ENCODE measurements around the gene ZNF148.

Gene ZNF148

DNA sequence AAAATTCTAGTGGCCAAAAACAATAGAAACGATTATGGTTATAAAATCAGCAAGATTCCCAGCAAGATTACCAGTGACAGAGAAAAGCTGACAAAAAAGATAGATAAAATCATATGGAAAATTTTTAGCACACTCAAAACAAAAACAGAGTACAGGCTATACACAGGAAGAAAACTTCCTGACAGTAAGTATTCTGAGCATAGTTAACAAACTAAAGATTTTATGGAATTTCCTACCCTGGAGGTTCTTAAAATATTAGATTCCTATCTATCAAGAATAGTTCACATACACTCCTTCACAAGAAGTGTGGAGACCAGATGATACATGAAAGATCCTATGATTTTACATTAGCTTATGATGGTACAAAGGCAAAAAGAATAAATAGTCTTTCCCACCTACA lies 50.8 kb downstream of the ZNF148 start:
- DNase-seq = no peak

DNA sequence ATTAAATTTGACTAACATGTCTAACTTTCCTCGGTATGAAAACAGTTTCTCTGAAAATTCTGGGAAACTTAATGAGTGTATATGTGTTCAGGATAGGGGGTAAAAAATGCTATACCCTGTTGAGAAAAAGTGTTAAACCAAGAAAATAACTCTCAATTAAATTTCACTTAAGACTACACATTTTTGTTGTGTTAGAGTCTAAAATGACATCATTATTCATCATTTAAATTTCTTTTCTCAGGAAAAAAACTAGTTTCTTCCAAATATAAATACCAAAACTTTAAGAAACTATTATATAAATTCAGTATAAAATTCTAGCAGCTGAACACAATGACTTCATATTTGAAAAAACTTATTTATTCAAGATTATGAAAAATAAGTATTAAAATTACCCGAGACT lies 52.2 kb downstream of the ZNF148 start:
- DNase-seq = no peak

DNA sequence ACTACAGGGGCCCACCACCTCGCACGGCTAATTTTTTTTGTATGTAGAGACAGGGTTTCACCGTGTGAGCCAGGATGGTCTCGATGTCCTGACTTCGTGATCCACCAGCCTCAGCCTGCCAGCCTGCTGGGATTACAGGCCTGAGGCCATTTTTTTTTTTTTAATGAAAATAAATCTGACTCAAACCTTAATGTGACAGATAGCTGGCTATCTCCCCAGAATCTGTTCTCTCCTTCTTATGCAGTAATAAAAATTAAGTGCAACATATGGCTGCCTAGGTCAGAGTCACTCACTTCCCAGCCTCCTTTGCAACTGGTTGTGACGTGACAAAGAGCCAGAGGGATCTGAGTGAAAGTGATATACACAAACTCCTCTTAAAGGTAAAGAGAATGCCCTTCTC lies 53.0 kb downstream of the ZNF148 start:
- no peak for DNase-seq

DNA sequence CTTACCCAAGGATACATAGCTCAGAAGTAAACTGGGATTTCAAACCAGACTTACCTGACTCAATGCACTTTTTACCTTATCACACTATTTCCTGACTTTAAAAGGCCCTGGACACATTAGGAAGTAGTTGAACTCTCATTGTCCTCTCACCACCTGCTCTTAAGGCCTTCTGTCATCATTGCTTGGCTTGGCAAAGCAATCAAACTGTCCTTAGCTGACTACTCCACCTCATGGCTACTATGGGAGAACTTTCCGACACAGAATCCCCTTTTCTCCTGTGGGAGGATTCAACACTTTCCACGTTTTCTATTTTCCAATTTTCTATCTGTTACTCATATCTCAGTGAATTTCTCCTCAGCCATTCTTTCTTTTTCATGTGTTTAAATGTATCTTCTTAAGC lies 55.4 kb downstream of the ZNF148 start:
- no peak for DNase-seq

DNA sequence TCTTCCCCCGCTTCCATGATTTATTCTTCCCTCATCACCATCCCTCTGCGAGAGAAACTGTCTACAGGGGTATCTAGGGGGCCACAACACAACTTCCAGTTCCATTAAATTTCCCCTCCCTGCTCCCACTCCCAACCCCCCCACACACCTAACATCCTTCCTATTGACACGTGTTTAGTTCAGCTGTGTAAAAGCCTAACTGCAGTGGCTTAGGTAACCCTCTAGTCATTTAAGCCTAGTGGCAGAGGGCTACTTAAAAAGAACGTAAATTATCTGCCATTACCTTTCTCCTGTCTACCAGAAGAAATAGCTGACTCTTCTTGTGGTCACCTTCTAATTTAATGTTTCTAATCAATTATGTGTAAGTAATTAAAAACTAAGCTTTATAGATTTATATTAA lies 56.3 kb downstream of the ZNF148 start:
- no peak for DNase-seq

DNA sequence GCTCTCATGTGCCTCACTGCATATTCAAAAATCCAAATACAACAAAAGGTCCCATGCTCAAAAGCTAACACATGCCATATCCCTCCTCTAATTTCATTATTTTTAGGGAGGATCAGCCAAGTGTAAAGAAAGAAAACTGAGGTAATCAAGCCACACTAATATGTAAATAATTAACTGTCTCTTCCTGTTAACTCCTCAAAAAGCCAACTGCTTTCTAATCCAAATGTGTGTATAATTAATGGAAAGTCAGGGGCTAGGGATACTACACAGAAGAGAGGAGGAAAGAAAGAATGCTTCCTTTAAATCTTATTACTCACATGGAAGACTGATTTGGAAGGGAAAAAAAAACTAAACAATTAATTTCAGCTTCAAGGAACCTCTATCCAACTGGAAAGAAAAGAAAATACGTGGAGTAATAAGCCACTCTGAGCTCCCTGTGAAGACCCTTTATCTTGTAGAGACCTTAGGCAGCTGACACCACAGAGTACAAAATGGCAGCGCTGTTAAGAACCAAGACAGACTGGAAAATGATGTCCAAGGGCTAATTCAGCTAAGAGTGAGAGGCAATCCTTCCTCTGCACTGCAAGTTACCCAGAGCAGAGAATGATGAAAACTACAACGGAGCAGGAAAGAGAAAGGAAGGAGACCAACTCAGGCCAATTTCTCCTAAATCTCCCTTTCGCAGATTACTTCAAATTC lies 56.8 kb downstream of the ZNF148 start:
- DNase-seq = no peak

DNA sequence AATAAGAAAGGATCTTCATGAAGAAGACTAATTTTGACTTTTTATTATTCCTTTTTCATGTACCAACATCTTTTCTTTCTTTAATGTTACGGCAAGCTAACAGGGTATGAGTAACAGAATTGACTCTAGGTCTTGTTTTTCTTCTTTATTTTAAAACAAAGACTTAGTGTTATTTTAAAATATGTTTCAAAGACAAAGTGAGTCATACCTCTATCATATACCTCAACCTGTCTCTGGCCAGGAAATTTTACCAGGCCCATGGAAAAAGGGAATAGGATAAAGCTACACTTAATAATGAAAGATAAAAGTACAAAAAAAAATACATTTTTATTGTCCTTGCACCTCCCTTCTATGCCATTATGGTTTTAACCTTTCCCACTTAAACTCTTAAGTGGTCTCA lies 57.4 kb downstream of the ZNF148 start:
- no peak for DNase-seq

DNA sequence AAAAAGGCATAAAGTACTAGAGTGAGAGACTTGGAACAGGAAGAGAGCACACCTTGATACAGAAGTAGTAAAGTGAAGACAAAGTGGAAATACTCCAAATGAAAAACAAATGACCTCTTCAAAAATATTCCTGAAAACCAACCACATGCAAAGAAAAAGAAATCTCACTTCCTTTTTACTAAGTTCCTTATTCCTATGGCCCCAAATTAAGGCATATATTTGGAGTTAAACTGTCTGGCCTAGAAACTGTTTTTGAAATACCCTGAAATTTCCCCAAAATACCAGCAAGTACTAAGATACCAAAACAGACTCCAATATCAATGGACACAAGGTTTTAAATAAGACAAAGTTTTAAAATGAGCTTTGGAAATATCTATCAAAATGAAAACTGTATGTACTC lies 58.2 kb downstream of the ZNF148 start:
- DNase-seq = no peak

DNA sequence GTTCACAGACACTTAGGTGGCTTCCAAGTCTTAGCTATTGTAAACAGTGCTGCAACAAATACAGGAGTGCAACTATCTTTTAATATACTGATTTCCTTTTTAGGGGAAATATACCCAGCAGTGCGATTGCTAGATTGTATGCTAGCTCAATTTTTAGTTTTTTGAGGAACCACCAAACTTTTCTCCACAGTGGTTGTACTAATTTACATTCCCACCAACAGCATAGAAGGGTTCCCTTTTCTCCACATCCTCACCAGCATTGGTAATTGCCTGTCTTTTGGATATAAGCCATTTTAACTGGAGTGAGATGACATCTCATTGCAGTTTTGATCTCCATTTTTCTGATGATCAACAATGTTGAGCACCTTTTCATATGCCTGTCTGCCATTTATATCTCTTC lies 58.9 kb downstream of the ZNF148 start:
- DNase-seq = no peak

DNA sequence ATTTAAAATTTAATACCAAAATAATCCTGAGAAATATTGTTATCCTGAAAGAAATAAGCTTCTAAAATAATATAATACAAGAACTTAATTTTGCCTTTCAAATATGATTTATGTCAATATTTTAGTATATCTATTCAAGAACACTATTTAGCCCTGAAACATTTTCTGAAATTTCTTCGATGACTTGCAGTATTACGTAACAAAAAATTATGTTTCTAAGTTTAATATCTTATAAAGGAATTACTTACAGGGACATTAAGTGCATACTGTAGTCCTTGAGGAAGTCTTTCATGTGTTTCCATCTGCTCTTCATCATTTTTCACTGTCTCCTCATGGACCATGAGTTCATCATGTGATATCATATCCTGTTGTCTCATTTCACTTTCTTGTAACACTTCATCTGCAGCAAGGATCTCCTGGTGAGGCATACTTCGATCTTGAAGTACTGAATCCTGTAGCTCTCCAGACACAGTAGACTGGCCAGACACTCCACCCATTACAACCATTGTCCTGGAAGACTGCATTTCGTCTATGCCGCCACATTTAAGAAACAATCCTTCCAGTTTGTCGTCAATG lies 62.0 kb downstream of the ZNF148 start:
- no peak for DNase-seq

DNA sequence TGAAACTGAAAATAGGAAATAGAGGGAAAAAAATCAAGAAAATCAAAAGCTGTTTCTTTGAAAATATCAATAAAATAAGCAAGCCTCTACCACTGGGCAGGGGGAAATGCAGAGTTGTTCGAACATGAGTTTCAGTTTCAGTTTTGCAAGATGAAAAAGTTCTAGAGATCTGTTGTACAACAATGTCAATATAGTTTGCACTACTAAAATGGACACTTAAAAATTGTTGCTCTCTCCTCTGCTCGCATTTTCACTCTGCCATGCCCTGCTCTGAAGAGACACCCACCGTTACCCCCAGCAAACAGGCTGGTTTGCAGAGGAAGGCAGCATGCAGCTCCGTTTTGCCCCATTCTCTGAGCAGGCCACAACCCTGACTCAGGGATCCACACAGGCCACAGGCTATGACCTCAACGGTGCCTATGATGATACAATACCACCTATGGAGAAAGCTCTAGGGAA lies 64.5 kb downstream of the ZNF148 start:
- DNase-seq = peak; percentile 27

DNA sequence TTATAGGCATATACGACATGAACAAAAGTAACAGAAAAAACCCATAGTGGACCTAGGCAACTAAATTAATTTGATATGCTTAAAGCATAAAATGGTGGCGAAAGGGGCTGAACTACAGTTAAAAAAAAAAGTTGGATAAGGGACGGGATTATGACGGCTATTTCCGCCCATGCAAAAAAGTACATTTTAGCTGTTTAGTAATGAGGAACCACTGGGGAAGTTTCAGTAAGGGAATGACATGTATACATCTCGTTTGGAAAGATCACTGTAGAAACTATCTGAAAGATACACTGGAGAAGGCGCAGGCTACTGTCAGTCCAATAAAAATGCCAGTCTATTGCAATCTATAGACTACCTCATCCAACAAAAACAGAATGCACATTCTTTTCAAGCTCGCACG lies 65.6 kb downstream of the ZNF148 start:
- DNase-seq = no peak

DNA sequence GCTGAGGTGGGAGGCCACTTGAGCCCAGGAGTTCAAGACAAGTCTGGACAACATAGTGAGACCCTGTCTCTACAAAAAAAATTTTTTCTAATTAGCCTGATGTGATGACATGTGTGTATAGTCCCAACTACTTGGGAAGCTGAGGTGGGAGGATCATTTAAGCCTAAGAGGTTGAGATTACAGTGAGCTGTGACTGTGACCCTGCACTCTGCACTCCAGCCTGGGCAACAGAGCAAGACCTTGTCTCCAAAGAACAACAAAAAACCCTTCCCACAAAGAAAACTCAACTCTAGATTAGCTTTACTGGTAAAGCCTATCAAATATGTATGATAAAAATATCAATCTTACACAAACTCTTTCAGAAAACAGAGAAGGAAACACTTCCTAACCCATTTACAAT lies 68.5 kb downstream of the ZNF148 start:
- no peak for DNase-seq

DNA sequence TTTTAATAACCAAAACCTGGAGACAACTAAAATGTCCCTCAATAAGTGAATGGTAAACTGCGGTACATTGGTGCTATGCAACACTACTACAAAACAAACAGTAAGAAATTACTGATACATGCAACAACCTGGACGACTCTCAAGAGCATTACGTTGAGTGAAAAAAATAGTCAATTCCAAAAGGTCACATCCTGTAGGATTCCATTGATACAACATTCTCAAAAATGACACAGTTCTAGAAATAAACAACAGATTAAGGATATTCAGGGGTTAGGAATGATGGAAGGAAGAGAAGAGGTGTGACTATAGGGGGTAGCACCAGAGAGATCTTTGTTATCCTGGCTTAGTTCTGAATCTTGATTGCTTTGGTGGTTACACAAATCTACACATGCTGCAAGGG lies 72.2 kb downstream of the ZNF148 start:
- no peak for DNase-seq

DNA sequence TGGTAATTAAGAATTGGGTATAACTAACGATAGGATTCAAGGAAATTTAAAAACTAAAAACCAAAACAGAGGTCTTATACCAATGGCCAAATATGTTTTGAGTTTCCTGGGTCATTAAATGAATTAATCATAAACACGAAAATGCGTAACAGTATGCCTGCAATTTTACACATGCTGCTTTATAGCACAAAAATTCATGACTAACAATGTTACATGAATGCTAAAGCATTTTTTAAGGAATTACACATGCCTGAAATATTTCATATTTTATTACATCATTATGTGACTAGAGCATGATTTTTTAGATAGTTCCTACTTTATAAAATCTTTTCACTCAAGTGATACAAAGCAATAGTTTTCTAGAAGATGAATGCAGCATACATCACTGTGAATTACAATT lies 74.7 kb downstream of the ZNF148 start:
- DNase-seq = no peak

DNA sequence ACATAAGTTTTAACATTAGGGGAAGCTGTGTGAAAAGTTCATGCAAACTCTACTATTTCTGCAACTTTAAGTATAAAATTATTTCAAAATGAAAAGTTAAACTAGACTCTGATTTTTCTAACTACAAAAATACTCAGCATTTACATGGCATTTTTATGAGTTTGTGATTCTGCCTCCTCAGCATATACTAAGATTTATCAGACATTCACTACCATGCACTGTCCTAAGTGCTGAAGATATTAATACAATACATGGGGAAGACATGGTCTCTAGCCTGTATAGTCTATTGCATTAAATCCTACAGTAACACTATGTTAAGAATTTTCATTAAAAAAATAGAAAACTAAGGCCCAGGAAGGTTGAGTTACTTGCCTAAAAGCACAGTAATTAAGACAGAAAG lies 80.7 kb downstream of the ZNF148 start:
- no peak for DNase-seq

DNA sequence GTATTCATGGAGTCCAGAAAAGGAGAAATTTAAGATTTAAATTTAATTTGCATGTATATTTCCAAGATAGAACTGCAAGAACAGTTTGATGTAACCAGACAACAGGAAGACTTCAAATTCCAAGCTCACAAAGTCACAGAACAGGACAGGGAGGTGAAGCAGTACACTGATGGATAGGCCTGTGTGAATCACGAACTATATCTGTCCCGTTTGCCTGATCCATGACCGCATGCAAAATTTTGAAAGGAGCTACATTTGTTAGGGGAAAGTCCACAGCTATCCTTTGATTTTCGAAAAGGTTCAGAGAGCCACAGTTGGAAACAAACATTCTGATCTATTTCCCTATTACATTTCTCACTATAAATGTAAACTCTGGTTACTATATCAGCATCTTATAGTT lies 83.1 kb downstream of the ZNF148 start:
- no peak for DNase-seq

DNA sequence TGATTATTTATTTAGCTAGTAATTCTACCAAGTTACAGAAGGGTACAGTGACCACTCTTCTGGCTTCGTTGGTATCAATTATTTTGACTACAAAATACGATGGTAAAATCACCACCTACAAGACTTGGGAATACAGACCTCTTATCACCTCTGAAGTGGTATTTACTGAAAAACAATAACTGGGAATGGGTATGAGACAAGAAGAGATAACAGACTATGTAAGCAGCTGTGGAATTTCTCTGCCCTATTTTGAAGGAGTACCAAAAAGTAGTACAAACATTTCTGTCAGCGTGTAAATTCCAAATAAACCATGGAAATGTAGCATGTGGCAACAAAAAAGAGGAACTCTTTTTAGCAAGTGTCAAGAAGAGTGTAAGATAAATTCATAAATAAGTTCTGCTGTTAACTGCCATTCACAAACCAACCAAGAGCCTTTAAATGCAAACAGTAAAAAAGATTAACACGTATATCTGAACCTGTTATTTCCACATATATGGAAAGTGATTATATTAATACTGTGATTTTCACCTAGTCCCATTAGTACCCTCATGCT lies 85.6 kb downstream of the ZNF148 start:
- no peak for DNase-seq

DNA sequence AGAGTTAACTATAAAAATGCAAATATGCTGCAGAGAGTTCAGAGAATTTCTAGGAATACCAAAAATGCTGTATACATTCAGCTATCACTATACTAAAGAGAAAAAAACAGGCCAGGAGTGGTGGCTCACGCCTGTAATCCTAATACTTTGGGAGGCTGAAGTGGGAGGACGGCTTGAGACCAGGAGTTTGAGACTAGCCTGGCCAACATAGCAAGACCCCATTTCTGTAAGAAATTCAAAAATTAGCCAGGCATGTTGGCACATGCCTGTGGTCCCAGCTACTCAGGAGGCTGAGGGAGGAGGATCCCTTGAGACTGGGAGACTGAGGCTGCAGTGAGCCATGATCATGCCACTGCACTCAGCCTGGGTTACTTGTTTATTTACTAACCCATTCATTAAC lies 87.9 kb downstream of the ZNF148 start:
- DNase-seq = no peak

DNA sequence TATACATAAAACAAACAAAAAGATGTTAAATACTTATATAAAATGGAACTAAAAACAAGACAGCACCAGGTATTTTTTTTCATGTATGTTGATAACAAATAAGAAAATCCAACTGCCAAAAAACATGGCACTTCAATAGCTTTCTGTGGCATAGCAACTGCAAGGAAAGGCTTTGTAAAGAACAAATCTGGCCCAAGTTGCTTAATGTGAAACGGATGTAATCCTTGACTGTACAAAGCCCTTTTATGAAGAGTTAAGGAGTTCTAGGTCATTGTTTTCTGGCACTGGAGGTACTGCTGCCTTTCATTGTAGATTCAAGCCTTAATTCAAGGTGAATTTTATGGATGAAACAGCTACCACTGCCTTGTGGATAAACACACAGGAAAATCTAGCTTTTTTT lies 93.7 kb downstream of the ZNF148 start:
- no peak for DNase-seq

DNA sequence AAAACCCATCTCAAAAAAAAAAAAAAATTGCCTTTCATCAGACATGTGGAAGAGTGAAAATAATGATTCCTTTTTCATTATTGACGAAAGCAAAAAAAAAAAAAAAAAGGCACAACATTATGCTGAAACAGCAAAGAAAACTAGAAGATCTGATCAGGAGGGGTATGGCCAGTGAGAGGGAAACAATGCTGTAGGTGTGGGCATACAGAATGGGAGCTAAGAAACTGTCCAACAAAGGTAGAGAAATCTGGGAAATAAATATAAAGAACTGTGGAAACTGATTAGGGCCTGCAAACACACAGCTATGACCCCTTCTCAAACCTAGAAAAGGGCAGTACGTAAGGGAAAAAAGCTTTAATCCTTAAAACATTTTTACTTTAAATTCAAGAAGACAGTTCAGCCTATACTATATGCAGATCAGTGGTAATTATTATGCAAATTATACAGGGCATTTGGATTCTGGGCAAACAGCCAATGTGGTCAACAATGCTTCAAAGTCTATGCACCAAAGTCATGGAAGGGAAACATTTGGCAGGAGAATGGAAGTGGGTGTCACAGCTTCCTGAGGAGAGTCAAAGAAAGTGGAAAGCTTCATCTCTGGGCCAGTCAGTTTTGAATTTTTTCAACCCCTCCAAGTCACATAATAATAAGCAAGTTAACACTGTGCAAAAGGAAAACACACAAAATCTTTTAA lies 94.3 kb downstream of the ZNF148 start:
- DNase-seq = no peak

DNA sequence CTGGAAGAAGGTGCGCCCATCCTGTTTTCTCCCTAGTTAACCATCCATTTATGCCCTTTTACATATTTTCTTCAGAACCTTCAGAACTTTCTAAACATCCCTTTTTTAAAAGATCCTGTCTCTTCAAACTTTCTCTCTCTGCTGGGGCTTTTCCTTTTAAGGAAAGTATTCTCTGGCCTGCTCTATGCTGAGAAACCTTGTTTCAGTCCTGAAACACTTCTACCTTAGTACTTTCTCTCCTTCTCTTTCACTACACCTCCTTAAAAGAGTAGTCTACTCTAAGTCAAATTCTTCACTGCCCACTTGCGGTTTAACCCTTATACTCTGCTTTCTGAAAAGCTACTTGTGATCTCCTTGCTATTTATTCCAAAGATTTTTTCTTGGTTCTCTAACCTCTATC lies 97.0 kb downstream of the ZNF148 start:
- no peak for DNase-seq

DNA sequence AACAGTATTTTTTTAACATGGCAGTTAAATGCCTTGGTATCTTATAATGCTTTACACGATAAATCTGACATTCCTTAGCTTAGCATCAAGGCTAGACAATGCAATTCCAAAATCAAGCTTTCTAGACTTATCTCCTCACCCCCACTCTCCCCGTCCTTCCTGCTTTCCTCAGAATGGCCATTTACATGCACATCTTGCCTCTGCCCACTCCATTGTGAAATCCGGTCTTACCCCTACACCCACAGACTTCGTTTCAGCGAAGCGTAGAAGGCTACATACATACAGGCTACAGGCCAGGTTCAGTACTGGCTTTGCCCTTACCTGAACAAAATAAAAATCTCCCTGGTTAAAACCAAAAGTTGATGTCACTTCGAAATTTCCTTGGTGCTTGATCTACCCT lies 104.0 kb downstream of the ZNF148 start:
- DNase-seq = no peak

DNA sequence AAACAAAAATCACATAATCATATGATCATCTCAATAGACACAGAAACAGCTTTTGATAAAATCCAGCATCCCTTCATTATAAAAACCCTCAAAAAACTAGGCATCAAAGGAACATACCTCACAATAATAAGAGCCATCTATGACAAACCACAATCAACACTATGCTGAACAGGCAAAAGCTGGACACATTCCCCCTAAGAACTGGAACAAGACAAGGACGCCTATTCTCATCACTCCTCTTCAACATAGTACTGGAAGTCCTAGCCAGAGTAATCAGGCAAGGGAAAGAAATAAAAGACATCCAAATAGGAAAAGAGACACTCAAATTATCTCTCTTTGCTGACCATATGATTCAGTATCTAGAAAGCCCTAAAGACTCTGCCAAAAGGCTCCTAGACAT lies 107.7 kb downstream of the ZNF148 start:
- no peak for DNase-seq

All from activated effector memory CD4-positive, alpha-beta T cell treated with Interleukin-2 at 50 U/mL for 16 hours (primary cell).